Measurements from ENCODE around the gene EDAR. TPM values are rescaled to one million over a fixed set of nuclear protein-coding genes. Genes with fewer than 3 reads are reported as not detected.

EDAR gene
- total RNA-seq, 1 donor from 2014 or later = not detected

GRCh38 chr2:108868911-108869310 lies 120.1 kb downstream of the EDAR start:
- DNase-seq (ENCODE audit: low spot score) = no peak

- no peak for DNase-seq (ENCODE audit: low spot score)
Observed at GRCh38 chr2:108866041-108866440, 123.0 kb downstream of the EDAR start.

- no peak for DNase-seq (ENCODE audit: low spot score)
Observed at GRCh38 chr2:108858894-108859293, 130.1 kb downstream of the EDAR start.

- no peak for DNase-seq (ENCODE audit: low spot score)
Observed at GRCh38 chr2:108855194-108855593, 133.8 kb downstream of the EDAR start.

GRCh38 chr2:108854484-108854883 lies 134.5 kb downstream of the EDAR start:
- DNase-seq (ENCODE audit: low spot score) = no peak

- no peak for DNase-seq (ENCODE audit: low spot score)
Observed at GRCh38 chr2:108853421-108853820, 135.6 kb downstream of the EDAR start.

GRCh38 chr2:108852375-108852774 lies 136.6 kb downstream of the EDAR start:
- no peak for DNase-seq (ENCODE audit: low spot score)

GRCh38 chr2:108847000-108847399 lies 142.0 kb downstream of the EDAR start:
- DNase-seq (ENCODE audit: low spot score) = no peak

GRCh38 chr2:108845923-108846322 lies 143.1 kb downstream of the EDAR start:
- no peak for DNase-seq (ENCODE audit: low spot score)

Other genes starting within 250 kb of the EDAR start
- gene CCDC138, start 202.4 kb downstream of the EDAR start, total RNA-seq = 3.8 TPM
- gene SH3RF3, start 140.0 kb upstream of the EDAR start, total RNA-seq = 20.4 TPM

Measured in mesenteric fat pad (tissue), 1 donor.